Vagina (tissue), 2 donors: Measurements from ENCODE around the gene KCNE3. TPM values are rescaled to one million over a fixed set of nuclear protein-coding genes. Genes with fewer than 3 reads are reported as not detected.
"Not testable (repeated sequence)": the region's sequence is repeated elsewhere in the genome, so short reads cannot be mapped to it uniquely, and the experiment has no call there.

Source experiments
- DNase-seq, 2 donors: peaks; one replicate each; pipeline ENCODE4 v3.0.0-alpha.2; 2017; ENCODE audit errors: extremely low spot score in 2 of 2
- H3K27ac ChIP-seq: fragments of 200-600 bp; sonication (generic); one replicate; pipeline ENCODE4 v1.5.1; 2019
- H3K27me3 ChIP-seq: fragments of 200-600 bp; sonication (generic); one replicate; pipeline ENCODE4 v1.5.1; 2019
- H3K36me3 ChIP-seq, 2 donors: fragments of 200-600 bp; sonication (generic); one replicate each; pipeline ENCODE4 v1.5.1; 2017 to 2019
- H3K4me1 ChIP-seq: fragments of 200-600 bp; sonication (generic); one replicate; pipeline ENCODE4 v1.5.1; 2019
- H3K4me3 ChIP-seq, 2 donors: fragments of 200-600 bp; sonication (generic); 1 replicate in 1 of 2; 2 replicates in 1 of 2; pipeline ENCODE4 v1.5.1; 2016 to 2019
- H3K9me3 ChIP-seq: fragments of 200-600 bp; sonication (generic); one replicate; pipeline ENCODE4 v1.5.1; 2019
- POLR2A ChIP-seq, 2 donors: fragments of 450-650 bp; IDR thresholded peaks; one replicate each; pipeline ENCODE4 v1.6.1; 2017; ENCODE audit warnings: antibody characterized with exemption in 2 of 2, mild to moderate bottlenecking in 2 of 2, moderate library complexity in 2 of 2
- POLR2AphosphoS5 ChIP-seq, 2 donors: sonication (generic); formaldehyde crosslinking; IDR thresholded peaks; one replicate each; pipeline ENCODE4 v1.9.0; 2017; ENCODE audit warnings: antibody characterized with exemption in 2 of 2, mild to moderate bottlenecking in 2 of 2, low read depth in 1 of 2; ENCODE audit not compliant: insufficient read depth in 1 of 2
- intact Hi-C: fragments of 100-400 bp; cut with DNase I; formaldehyde crosslinking; loops from one replicate; pipeline ENCODE4 v1.15.1; 2023
- total RNA-seq: library from RNA; depleted of rRNA; stranded (reverse); fragments of >200 nt; gene quantifications from one replicate; pipeline ENCODE4 v1.2.3, GENCODE V29; 2016
- TF ChIP-seq, protein P1 (sequence below), 3 experiments: fragments of 450-650 bp in 2 of 3; fragments of 200-600 bp in 1 of 3; sonication (generic) in 1 of 3; IDR thresholded peaks; one replicate each; pipeline ENCODE4 v1.5.1; 2017 to 2019; ENCODE audit warnings: antibody characterized with exemption in 3 of 3, mild to moderate bottlenecking in 2 of 3, moderate library complexity in 2 of 3

KCNE3 gene
- total RNA-seq, 1 donor from 2014 or later = 5.2 TPM

DNA sequence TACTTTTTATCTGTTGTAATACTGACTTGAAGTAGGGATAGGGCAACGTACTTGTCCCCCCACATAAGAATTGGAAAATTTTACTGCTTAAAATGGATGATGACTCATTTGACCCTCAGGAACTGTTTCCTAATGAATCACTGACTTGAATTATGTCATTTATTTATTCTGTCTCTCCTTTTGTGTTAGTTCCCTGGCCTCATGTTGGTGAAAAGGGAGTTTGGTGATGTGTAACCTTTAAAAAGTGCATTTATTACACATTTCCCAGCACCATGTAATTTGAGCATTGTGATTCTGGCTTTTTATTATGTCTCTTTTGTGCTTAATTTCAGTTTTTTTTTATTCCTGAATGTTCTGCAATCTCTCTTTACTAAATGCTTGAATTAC, 48.8 kb downstream of the KCNE3 start:
- DNase-seq = no peak
- Histone ChIP-seq H3K9me3 (no peaks in the 10 kb centered on the region), H3K4me1 (peaks cover 39% of the 10 kb centered on the region), H3K27me3 (no peaks in the 10 kb centered on the region), H3K4me3 (no peak overlapping the region), H3K36me3 (no peaks in the 10 kb centered on the region), H3K27ac (peak overlapping the region; percentile 79)
- TF ChIP-seq POLR2A (IDR thresholded peaks at IDR 0.05) (no peak), POLR2AphosphoS5 (IDR thresholded peaks at IDR 0.05; ENCODE audit: insufficient read depth in 1 of 2, low read depth in 1 of 2) (peak; percentile 38 to 85)
- TF ChIP-seq, protein P1, sequence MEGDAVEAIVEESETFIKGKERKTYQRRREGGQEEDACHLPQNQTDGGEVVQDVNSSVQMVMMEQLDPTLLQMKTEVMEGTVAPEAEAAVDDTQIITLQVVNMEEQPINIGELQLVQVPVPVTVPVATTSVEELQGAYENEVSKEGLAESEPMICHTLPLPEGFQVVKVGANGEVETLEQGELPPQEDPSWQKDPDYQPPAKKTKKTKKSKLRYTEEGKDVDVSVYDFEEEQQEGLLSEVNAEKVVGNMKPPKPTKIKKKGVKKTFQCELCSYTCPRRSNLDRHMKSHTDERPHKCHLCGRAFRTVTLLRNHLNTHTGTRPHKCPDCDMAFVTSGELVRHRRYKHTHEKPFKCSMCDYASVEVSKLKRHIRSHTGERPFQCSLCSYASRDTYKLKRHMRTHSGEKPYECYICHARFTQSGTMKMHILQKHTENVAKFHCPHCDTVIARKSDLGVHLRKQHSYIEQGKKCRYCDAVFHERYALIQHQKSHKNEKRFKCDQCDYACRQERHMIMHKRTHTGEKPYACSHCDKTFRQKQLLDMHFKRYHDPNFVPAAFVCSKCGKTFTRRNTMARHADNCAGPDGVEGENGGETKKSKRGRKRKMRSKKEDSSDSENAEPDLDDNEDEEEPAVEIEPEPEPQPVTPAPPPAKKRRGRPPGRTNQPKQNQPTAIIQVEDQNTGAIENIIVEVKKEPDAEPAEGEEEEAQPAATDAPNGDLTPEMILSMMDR (IDR thresholded peaks at IDR 0.05) = no peak
- intact Hi-C loops = no loop called here

DNA sequence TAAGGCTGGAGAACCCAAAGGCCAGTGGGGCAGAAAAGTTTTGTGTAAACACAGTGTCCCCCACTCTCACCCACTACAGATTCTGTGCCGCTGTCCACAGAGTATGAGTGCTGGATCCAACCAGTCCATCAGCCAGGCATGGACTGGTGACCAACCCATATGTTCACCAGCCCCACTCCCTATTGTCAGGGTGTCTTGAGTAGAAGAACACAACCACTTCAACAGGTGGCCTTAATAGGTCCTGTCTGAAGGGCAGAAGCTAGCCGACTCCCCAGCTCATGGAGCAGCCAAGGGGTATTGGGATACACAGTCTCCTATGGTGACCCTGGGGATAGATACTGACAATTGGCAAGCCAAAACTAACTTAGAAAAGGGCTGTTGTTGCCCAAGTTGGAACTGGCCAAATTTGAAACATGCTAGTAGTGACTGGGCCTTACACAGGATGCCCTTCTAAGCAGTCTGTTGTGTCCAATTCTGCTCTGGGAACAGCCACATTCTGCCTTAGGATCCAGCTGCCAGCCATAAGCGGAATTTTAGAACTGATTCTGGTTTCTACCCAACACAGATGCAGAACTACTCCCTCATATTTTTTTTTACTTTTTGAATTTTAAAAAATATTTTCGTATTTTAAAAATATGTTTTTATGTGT, 49.4 kb downstream of the KCNE3 start:
- no peak for TF ChIP-seq POLR2AphosphoS5 (IDR thresholded peaks at IDR 0.05; ENCODE audit: insufficient read depth in 1 of 2, low read depth in 1 of 2)
- TF ChIP-seq, protein P1 (IDR thresholded peaks at IDR 0.05) = no peak
- no peak for TF ChIP-seq POLR2A (IDR thresholded peaks at IDR 0.05)
- no peak for DNase-seq
- Histone ChIP-seq H3K4me1 (peaks cover 39% of the 10 kb centered on the region), H3K27ac (peak overlapping the region; percentile 79), H3K4me3 (no peak overlapping the region), H3K9me3 (no peaks in the 10 kb centered on the region), H3K36me3 (no peaks in the 10 kb centered on the region), H3K27me3 (no peaks in the 10 kb centered on the region)
- intact Hi-C loops = loop anchor here (1.0 kb wide), 1 partner anchor 30 kb away; no protein-coding TSS in a partner anchor

DNA sequence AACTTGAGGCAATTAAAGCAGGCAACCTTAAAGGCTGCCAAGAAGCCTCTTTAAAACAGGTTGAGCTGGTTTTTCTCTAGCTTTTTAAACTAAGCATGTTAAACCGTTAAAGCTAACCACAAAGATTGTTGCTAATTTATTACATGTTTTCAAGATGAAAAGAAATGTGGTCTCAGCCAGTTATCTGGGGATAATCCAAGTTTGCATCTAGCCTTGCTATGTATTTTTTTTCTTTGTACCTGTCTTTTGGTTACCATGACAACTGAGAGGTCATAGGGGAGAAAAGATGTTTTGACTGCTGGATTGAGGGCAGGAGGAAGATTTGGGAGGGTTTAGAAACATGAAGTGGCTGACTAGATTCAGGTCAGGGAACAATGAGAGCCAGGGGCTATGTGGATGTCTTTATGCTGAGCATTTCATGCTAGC, 50.0 kb downstream of the KCNE3 start:
- Histone ChIP-seq H3K4me3 (no peak overlapping the region), H3K9me3 (no peaks in the 10 kb centered on the region), H3K36me3 (no peaks in the 10 kb centered on the region), H3K27ac (peak overlapping the region; percentile 79), H3K27me3 (no peaks in the 10 kb centered on the region), H3K4me1 (peaks cover 39% of the 10 kb centered on the region)
- TF ChIP-seq POLR2AphosphoS5 (IDR thresholded peaks at IDR 0.05; ENCODE audit: insufficient read depth in 1 of 2, low read depth in 1 of 2) (no peak), POLR2A (IDR thresholded peaks at IDR 0.05) (no peak)
- TF ChIP-seq, protein P1 (IDR thresholded peaks at IDR 0.05) = no peak
- intact Hi-C loops = loop anchor here (1.0 kb wide), 1 partner anchor 31 kb away; no protein-coding TSS in a partner anchor
- no peak for DNase-seq

DNA sequence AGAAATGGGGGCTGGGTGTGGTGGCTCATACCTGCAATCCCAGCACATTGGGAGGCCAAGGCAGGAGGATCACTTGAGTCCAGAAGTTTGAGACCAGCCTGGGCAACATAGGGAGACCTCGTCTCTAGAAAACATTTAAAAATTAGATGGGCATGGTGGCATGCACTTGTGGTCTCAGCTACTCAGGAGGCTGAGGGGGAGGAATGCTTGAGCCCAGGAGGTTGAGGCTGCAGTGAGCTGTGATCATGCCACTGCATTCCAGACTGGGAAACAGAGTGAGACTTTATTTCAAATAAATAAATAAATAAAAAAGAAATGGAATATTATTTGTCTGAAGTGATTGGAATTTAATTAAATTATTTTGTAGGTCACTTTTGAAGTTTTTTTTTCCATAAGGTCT, 50.4 kb downstream of the KCNE3 start:
- peaks cover 39% of the 10 kb centered on the region for H3K4me1 ChIP-seq
- H3K36me3 ChIP-seq, DNase-seq, H3K4me3 ChIP-seq, H3K27me3 ChIP-seq, H3K9me3 ChIP-seq: not testable (repeated sequence)
- H3K27ac ChIP-seq = peak overlapping the region; percentile 79
- intact Hi-C loops = loop anchor here (1.0 kb wide), 1 partner anchor 31 kb away; no protein-coding TSS in a partner anchor

DNA sequence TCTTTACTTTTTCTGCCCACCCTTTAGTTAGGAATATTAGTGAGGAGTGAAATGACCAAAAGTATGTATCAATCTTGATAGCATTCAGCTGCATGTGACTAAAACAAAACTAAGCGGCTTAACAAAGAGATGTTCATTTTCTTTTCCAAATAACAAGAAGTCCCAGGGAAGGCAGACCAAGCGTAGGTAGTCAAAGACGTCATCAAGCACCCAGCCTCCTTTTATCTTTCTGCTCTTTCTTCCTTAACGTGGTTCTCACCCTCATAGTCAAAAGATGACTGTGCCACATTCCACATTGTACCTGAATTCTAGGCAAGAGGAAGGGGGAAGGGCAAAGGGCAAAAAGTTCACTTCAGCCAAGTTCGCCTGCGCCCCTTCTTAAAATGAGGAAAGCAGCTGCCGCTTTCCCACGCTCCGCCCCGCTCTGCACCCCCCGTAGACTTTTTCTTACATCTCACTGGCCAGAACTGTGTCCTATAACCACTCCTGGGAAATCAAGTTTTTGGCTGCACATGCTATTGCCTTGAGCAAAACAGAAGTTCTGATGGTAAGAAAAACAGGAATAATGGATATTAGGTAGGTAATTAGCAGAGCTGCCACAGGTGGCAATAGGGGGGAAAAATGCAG, 54.5 kb downstream of the KCNE3 start:
- no peak overlapping the region for H3K4me3 ChIP-seq
- intact Hi-C loops = no loop called here
- TF ChIP-seq POLR2AphosphoS5 (IDR thresholded peaks at IDR 0.05; ENCODE audit: insufficient read depth in 1 of 2, low read depth in 1 of 2) (no peak), POLR2A (IDR thresholded peaks at IDR 0.05) (no peak)
- TF ChIP-seq, protein P1 (IDR thresholded peaks at IDR 0.05) = no peak

More for the DNA sequence above, 54.5 kb downstream of the KCNE3 start:
- H3K9me3 ChIP-seq = no peaks in the 10 kb centered on the region
- peaks cover 19% of the 10 kb centered on the region for H3K4me1 ChIP-seq
- H3K27ac ChIP-seq = no peak overlapping the region
- no peaks in the 10 kb centered on the region for H3K36me3 ChIP-seq
- DNase-seq = no peak
- H3K27me3 ChIP-seq = no peaks in the 10 kb centered on the region
